MCF 10A (cell line): ENCODE data around the gene NANOS3. TPM values are rescaled to one million over a fixed set of nuclear protein-coding genes. Genes with fewer than 3 reads are reported as not detected.
A peak's percentile ranks its signal among the peaks of the same experiment; 100 is the strongest.

Experiments
- BruUV-seq: library from RNA; stranded (reverse); fragments of 400-500 nt; replicated peaks from 2 replicates; lab custom pipeline; 2021; lab: Mats Ljungman, UMichigan
- CTCF ChIA-PET: fragments of 300-600 bp; sonication (Branson Sonifier 250); formaldehyde crosslinking; extraction: SDS; loops from one replicate; lab custom pipeline; 2021; ENCODE audit warnings: antibody characterized with exemption, inconsistent platforms; lab: Yijun Ruan, JAX
- POLR2A ChIA-PET: fragments of 300-600, 350-650 bp; sonication (Branson Sonifier 250); formaldehyde crosslinking; extraction: SDS; loops from one replicate; lab custom pipeline; 2020; ENCODE audit warnings: antibody characterized with exemption, inconsistent platforms; lab: Yijun Ruan, JAX
- DNase-seq: peaks from one replicate; pipeline ENCODE4 v3.0.0-alpha.2; 2018; ENCODE audit not compliant: unreplicated experiment
- H3K27ac Mint-ChIP-seq: one replicate; pipeline ENCODE4 v1.8.0; 2022; ENCODE audit warnings: mild to moderate bottlenecking, low read depth, mixed read lengths; ENCODE audit not compliant: unreplicated experiment
- H3K27me3 Mint-ChIP-seq: one replicate; pipeline ENCODE4 v1.8.0; 2022; ENCODE audit warnings: mixed read lengths; ENCODE audit not compliant: insufficient read depth, unreplicated experiment
- H3K36me3 Mint-ChIP-seq: one replicate; pipeline ENCODE4 v1.8.0; 2022; ENCODE audit warnings: mild to moderate bottlenecking, moderate library complexity, mixed read lengths; ENCODE audit not compliant: insufficient read depth, unreplicated experiment
- H3K4me1 Mint-ChIP-seq: one replicate; pipeline ENCODE4 v1.8.0; 2022; ENCODE audit warnings: mixed read lengths; ENCODE audit not compliant: insufficient read depth, unreplicated experiment
- H3K4me3 Mint-ChIP-seq: one replicate; pipeline ENCODE4 v1.8.0; 2022; ENCODE audit warnings: mild to moderate bottlenecking, moderate library complexity, mixed read lengths; ENCODE audit not compliant: unreplicated experiment
- H3K9me3 Mint-ChIP-seq: one replicate; pipeline ENCODE4 v1.8.0; 2022; ENCODE audit warnings: mixed read lengths; ENCODE audit not compliant: unreplicated experiment
- intact Hi-C: fragments of 100-400 bp; cut with micrococcal nuclease; formaldehyde crosslinking; loops from 2 replicates; pipeline ENCODE4 v1.14.1; 2022
- total RNA-seq: library from RNA; stranded (reverse); gene quantifications from 2 replicates; pipeline ENCODE4 v1.2.3, GENCODE V29; 2022
- TF ChIP-seq, protein P1 (sequence below): fragments of 200-600 bp; IDR thresholded peaks from one replicate; pipeline ENCODE4 v1.8.0; 2022; ENCODE audit warnings: antibody characterized with exemption, mild to moderate bottlenecking; ENCODE audit not compliant: unreplicated experiment

NANOS3 gene
- total RNA-seq, 1 experiment from 2014 or later, result not detected

DNA sequence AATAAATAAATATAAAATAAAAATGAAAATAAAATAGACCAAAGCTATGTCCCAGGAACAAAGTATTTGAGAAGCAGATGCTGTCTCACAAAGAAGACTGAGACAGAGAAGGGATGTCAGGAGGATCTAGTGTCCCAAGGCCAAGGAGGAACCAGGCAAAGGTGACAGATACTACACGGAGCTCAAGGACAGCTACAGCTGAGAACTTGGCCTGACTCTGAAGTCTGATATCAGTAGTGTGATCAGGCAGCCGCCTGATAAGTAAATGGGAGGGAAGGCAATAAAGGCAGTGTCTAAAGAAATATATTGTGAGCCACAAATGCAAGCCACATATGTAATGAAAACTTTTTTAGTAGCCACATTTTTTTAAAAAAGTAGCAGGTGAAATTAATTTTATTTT is 20.4 kb upstream of the NANOS3 start:
- TF ChIP-seq, protein P1, sequence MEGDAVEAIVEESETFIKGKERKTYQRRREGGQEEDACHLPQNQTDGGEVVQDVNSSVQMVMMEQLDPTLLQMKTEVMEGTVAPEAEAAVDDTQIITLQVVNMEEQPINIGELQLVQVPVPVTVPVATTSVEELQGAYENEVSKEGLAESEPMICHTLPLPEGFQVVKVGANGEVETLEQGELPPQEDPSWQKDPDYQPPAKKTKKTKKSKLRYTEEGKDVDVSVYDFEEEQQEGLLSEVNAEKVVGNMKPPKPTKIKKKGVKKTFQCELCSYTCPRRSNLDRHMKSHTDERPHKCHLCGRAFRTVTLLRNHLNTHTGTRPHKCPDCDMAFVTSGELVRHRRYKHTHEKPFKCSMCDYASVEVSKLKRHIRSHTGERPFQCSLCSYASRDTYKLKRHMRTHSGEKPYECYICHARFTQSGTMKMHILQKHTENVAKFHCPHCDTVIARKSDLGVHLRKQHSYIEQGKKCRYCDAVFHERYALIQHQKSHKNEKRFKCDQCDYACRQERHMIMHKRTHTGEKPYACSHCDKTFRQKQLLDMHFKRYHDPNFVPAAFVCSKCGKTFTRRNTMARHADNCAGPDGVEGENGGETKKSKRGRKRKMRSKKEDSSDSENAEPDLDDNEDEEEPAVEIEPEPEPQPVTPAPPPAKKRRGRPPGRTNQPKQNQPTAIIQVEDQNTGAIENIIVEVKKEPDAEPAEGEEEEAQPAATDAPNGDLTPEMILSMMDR, result no peak
- no peaks in the 10 kb centered on the region for H3K36me3 Mint-ChIP-seq
- intact Hi-C loops, result no loop called here

DNA sequence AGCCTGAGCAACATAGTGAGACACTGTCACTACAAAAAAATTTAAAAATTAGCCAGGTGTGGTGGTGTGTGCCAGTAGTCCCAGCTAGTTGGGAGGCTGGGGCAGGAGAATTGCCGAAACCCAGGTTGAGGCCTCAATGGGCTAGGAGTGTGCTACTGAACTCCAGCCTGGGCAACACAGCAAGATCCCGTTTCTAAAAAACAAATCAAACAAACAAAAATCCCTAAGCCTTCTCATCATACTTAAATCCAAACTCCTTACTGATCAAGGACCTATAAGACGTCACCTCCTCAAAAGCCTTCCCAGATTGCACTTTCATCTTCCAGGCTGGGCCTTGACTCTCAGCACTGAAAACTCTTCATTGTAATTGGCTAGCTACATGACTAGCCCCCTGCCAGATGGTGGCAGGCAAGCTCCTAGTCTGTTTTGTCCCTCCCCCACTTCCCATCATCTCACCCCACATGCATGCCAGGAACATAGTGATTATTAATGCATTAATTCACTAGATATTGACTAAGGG is 17.5 kb upstream of the NANOS3 start:
- no TSS peak for BruUV-seq
- H3K27me3 Mint-ChIP-seq, result peaks cover 6% of the 10 kb centered on the region
- ChIA-PET POLR2A (interaction anchor here (0.6 to 14.8 kb wide), 15 partner anchors 9 to 659 kb away, joined by 3 to 265 read pairs (median 5); partner anchors contain the start of genes C19orf53 and ZSWIM4), CTCF (interaction anchor here (0.7 to 1.7 kb wide), 6 partner anchors 23 to 216 kb away, joined by 3 to 6 read pairs (median 4); no protein-coding TSS in a partner anchor)
- TF ChIP-seq, protein P1, result no peak
- H3K27ac Mint-ChIP-seq, result no peak overlapping the region
- no peak for DNase-seq
- H3K4me3 Mint-ChIP-seq, result no peak overlapping the region
- no peaks in the 10 kb centered on the region for H3K9me3 Mint-ChIP-seq
- intact Hi-C loops, result no loop called here
- H3K4me1 Mint-ChIP-seq, result peaks cover 19% of the 10 kb centered on the region
- no peaks in the 10 kb centered on the region for H3K36me3 Mint-ChIP-seq

More for the DNA sequence above, 20.4 kb upstream of the NANOS3 start:
- H3K4me3 Mint-ChIP-seq, result no peak overlapping the region
- H3K27ac Mint-ChIP-seq, result peak overlapping the region; percentile 3
- BruUV-seq, result no TSS peak
- POLR2A ChIA-PET, result interaction anchor here (1.2 to 14.8 kb wide), 4 partner anchors 10 to 62 kb away, joined by 3 to 265 read pairs (median 6); partner anchors contain the start of gene ZSWIM4
- no peaks in the 10 kb centered on the region for H3K27me3 Mint-ChIP-seq
- H3K4me1 Mint-ChIP-seq, result peaks cover 7% of the 10 kb centered on the region
- DNase-seq, result no peak
- CTCF ChIA-PET, result interaction anchor here (0.7 to 0.8 kb wide), 2 partner anchors 60 to 88 kb away, joined by 3 to 5 read pairs; no protein-coding TSS in a partner anchor
- no peaks in the 10 kb centered on the region for H3K9me3 Mint-ChIP-seq

DNA sequence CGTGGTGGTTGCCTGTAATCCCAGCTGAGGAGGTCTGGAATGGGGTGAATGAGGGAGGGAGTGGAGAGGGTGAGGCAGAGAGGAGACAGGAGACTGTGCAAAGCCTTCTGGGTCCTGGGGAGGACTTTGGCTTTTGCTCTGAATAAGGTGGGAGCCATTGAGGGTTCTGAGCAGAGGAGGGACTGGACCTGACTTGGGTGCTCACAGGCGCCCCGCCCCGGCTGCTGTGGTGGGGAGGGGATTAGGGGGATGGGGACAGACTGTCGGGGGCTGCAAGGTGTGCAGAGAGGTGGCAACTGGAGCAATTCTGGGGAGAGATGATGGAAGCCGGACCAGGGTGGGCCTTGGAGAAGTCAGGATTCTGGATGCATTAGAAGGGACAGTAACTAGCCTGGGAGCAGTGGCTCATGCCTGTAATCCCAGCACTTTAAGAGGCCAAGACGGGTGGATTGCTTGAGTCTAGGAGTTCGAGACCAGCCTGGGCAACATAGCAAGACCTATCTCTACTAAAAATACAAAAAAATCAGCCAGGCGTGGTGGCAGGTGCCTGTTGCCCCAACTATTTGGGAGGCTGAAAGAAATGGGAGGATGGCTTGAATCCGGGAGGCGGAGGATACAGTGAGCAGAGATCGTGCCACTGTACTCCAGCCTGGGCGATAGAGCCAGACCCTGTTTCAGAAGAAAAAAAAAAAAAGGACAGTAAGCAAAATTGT is 16.1 kb upstream of the NANOS3 start:
- H3K9me3 Mint-ChIP-seq, result no peaks in the 10 kb centered on the region
- H3K27ac Mint-ChIP-seq, result no peak overlapping the region
- no TSS peak for BruUV-seq
- peaks cover 12% of the 10 kb centered on the region for H3K27me3 Mint-ChIP-seq
- TF ChIP-seq, protein P1, result no peak
- intact Hi-C loops, result loop anchor here (5.0 kb wide), 2 partner anchors 129 to 144 kb away; no protein-coding TSS in a partner anchor
- CTCF ChIA-PET, result interaction anchor here (0.6 to 4.5 kb wide), 21 partner anchors 8 to 1422 kb away, joined by 3 to 107 read pairs (median 4); partner anchors contain the start of gene C19orf53
- POLR2A ChIA-PET, result interaction anchor here (0.7 to 4.2 kb wide), 11 partner anchors 8 to 129 kb away, joined by 3 to 25 read pairs (median 10); partner anchors contain the start of gene C19orf53
- no peaks in the 10 kb centered on the region for H3K36me3 Mint-ChIP-seq
- no peak for DNase-seq
- H3K4me1 Mint-ChIP-seq, result peaks cover 22% of the 10 kb centered on the region
- H3K4me3 Mint-ChIP-seq, result peak overlapping the region; percentile 13

DNA sequence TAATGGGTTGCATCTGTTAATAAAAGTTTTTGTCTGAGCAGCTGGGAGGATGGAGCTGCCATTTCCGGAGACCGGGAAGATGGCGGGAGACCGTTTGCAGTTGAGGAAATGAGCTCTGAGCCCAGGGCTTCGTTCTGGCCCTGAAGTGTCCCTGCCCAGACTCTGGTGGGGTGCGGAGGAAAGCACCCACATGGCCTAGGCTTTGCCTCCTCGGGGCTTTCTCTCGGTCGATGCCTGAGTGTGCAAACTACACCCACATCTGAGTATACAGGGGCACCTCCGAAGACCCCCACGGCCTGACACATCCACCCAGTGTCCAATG is 15.6 kb upstream of the NANOS3 start:
- no peak overlapping the region for H3K27ac Mint-ChIP-seq
- H3K4me3 Mint-ChIP-seq, result peak overlapping the region; percentile 75
- H3K36me3 Mint-ChIP-seq, result peaks cover 4% of the 10 kb centered on the region
- BruUV-seq, result no TSS peak
- H3K27me3 Mint-ChIP-seq, result peaks cover 17% of the 10 kb centered on the region
- POLR2A ChIA-PET, result interaction anchor here (1.0 to 4.2 kb wide), 14 partner anchors 9 to 130 kb away, joined by 3 to 25 read pairs (median 10); partner anchors contain the start of gene C19orf53
- H3K9me3 Mint-ChIP-seq, result no peaks in the 10 kb centered on the region
- DNase-seq, result no peak
- H3K4me1 Mint-ChIP-seq, result peaks cover 22% of the 10 kb centered on the region
- TF ChIP-seq, protein P1, result no peak
- intact Hi-C loops, result loop anchor here (5.0 kb wide), 2 partner anchors 129 to 144 kb away; no protein-coding TSS in a partner anchor
- CTCF ChIA-PET, result interaction anchor here (0.6 to 4.5 kb wide), 19 partner anchors 9 to 1422 kb away, joined by 3 to 107 read pairs (median 4); partner anchors contain the start of gene C19orf53
